ENCODE measurements around the gene ITGA4. TPM values are rescaled to one million over a fixed set of nuclear protein-coding genes. Genes with fewer than 3 reads are reported as not detected.

Gene ITGA4
- total RNA-seq, 4 donors from 2014 or later: 2.0 to 5.7 (median 3.9) TPM

- no peak overlapping the region for H3K4me3 ChIP-seq (ENCODE audit: low read depth, poor library complexity, severe bottlenecking)
- intact Hi-C loops (cut with DNase I; ENCODE audit: low total_unique reads): no loop called here
- 44 to 50% methylated on average over 4 of the region's 4 CpGs for WGBS, 2 donors
- no peak for DNase-seq (ENCODE audit: low spot score in 2 of 2)
- TF ChIP-seq POLR2A (IDR thresholded peaks at IDR 0.05): no peak
- TF ChIP-seq, protein P1, sequence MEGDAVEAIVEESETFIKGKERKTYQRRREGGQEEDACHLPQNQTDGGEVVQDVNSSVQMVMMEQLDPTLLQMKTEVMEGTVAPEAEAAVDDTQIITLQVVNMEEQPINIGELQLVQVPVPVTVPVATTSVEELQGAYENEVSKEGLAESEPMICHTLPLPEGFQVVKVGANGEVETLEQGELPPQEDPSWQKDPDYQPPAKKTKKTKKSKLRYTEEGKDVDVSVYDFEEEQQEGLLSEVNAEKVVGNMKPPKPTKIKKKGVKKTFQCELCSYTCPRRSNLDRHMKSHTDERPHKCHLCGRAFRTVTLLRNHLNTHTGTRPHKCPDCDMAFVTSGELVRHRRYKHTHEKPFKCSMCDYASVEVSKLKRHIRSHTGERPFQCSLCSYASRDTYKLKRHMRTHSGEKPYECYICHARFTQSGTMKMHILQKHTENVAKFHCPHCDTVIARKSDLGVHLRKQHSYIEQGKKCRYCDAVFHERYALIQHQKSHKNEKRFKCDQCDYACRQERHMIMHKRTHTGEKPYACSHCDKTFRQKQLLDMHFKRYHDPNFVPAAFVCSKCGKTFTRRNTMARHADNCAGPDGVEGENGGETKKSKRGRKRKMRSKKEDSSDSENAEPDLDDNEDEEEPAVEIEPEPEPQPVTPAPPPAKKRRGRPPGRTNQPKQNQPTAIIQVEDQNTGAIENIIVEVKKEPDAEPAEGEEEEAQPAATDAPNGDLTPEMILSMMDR (IDR thresholded peaks at IDR 0.05): no peak
Measured at GRCh38 chr2:181573140-181573736, 116.1 kb downstream of the ITGA4 start.

GRCh38 chr2:181574321-181574720 lies 117.1 kb downstream of the ITGA4 start:
- TF ChIP-seq POLR2A (IDR thresholded peaks at IDR 0.05): no peak
- TF ChIP-seq, protein P1 (IDR thresholded peaks at IDR 0.05): no peak
- no peak overlapping the region for H3K4me3 ChIP-seq (ENCODE audit: low read depth, poor library complexity, severe bottlenecking)
- WGBS, 2 donors: 72 to 74% methylated on average over 7 of the region's 7 CpGs
- intact Hi-C loops (cut with DNase I; ENCODE audit: low total_unique reads): no loop called here
- DNase-seq (ENCODE audit: low spot score in 2 of 2): no peak

DNA sequence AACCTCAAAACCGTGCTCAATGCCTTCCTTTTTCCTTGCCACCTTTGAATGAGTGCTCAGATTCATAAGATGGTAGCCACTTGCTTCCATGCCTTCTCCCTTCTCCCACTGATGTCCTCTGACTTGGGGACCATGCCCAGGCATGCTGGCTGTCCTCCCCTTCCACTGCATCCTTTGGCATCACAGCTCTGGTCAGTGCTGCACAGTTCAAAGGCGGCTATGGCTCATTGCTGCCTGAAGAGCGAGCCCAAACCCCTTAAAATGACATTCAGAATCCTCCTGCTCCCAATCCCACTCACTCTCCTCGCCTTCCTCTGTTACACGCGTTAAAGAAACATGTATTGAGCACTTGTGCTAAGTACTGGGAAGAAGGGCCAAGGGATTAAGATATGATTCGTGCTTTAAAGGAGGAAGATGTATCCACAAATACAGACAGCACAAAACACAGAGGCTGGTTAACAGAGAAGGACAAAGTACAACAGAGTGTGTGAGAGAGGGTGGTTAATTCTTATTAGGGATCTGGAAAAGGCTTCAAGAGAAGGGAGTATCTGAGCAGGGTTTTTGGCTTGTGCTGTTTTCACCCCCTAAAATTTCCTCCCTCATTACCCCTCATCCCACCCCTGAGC lies 118.0 kb downstream of the ITGA4 start:
- intact Hi-C loops (cut with DNase I; ENCODE audit: low total_unique reads): no loop called here
- no peak overlapping the region for H3K4me3 ChIP-seq (ENCODE audit: low read depth, poor library complexity, severe bottlenecking)
- 66 to 74% methylated on average over 7 of the region's 7 CpGs for WGBS, 2 donors
- TF ChIP-seq, protein P1 (IDR thresholded peaks at IDR 0.05): no peak
- no peak for TF ChIP-seq POLR2A (IDR thresholded peaks at IDR 0.05)
- DNase-seq (ENCODE audit: low spot score in 2 of 2): no peak

DNA sequence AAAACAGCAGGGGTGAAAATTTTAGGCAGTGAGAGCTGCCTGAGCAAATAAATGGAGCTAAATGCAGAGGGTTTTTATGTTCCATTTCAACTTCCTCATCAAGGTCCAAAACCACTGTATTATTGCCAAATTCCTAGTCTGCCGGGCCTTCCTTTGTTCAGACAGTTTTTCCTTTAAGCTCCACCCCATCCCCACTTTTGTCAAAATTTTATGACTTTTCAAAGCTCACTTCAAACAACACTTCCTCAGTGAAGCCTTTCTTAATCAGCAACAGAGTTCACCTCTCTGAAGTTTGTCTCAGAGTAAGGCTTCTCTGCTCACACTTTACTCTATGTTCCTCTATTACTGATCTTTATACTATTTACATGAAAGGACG lies 118.5 kb downstream of the ITGA4 start:
- 42 to 43% methylated on average over 2 of the region's 2 CpGs for WGBS, 2 donors
- no peak overlapping the region for H3K4me3 ChIP-seq (ENCODE audit: low read depth, poor library complexity, severe bottlenecking)
- intact Hi-C loops (cut with DNase I; ENCODE audit: low total_unique reads): no loop called here
- no peak for DNase-seq (ENCODE audit: low spot score in 2 of 2)
- TF ChIP-seq POLR2A (IDR thresholded peaks at IDR 0.05): no peak
- TF ChIP-seq, protein P1 (IDR thresholded peaks at IDR 0.05): no peak

DNA sequence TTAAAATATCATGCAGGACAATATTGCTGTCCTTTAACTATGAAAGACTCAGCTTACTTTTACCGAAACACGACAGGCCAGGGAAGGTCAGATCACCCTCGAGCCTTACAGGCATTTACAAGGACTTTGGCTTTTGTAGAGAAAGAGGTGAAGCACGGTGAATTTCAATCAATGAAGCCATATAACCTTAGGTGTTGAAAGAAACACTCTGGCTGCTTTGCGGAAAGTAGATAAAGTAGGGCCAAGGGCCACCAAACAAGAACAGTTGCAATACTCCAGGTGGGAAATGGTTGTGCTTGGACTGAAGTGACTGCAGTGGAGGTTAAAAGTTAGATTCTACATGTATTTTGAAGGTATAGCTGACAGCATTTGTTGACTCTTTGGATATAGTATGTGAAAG lies 119.2 kb downstream of the ITGA4 start:
- no peak for TF ChIP-seq POLR2A (IDR thresholded peaks at IDR 0.05)
- TF ChIP-seq, protein P1 (IDR thresholded peaks at IDR 0.05): no peak
- intact Hi-C loops (cut with DNase I; ENCODE audit: low total_unique reads): no loop called here
- no peak overlapping the region for H3K4me3 ChIP-seq (ENCODE audit: low read depth, poor library complexity, severe bottlenecking)
- WGBS, 2 donors: 73 to 84% methylated on average over 5 of the region's 5 CpGs
- DNase-seq (ENCODE audit: low spot score in 2 of 2): no peak

GRCh38 chr2:181578829-181579228 lies 121.6 kb downstream of the ITGA4 start:
- TF ChIP-seq POLR2A (IDR thresholded peaks at IDR 0.05): no peak
- TF ChIP-seq, protein P1 (IDR thresholded peaks at IDR 0.05): no peak
- intact Hi-C loops (cut with DNase I; ENCODE audit: low total_unique reads): no loop called here
- 52 to 69% methylated on average over 3 of the region's 3 CpGs for WGBS, 2 donors
- DNase-seq (ENCODE audit: low spot score in 2 of 2): no peak
- H3K4me3 ChIP-seq (ENCODE audit: low read depth, poor library complexity, severe bottlenecking): no peak overlapping the region

All from lower leg skin (tissue), 4 donors.